Natural killer cell (primary cell): ENCODE results near the gene DUSP12. TPM values are rescaled to one million over a fixed set of nuclear protein-coding genes. Genes with fewer than 3 reads are reported as not detected.

Source experiments
- ATAC-seq, 3 donors: fragments of 150-1000 bp in 2 of 3; fragments of 200-7000 bp in 1 of 3; cut with Tn5 transposase; 1 replicate in 1 of 3; 2 replicates in 2 of 3; pipeline ENCODE4 v1.10.0; 2021; ENCODE audit warnings: mild to moderate bottlenecking in 2 of 3, moderate library complexity in 2 of 3
- DNase-seq, 2 donors: peaks; one replicate each; pipeline versions ENCODE4 v3.0.0 to v3.0.0-alpha.2; 2013 to 2021; ENCODE audit warnings: mixed read lengths in 1 of 2
- H3K27ac ChIP-seq: one replicate; pipeline ENCODE4 v1.5.1; 2013; ENCODE audit warnings: mild to moderate bottlenecking, low read length
- H3K27me3 ChIP-seq: one replicate; pipeline ENCODE4 v1.6.1; 2013; ENCODE audit warnings: low read length; ENCODE audit not compliant: control insufficient read depth, insufficient read depth
- H3K36me3 ChIP-seq: one replicate; pipeline ENCODE4 v1.6.1; 2013; ENCODE audit warnings: low read length; ENCODE audit not compliant: control insufficient read depth, insufficient read depth
- H3K4me1 ChIP-seq: one replicate; pipeline ENCODE4 v1.6.1; 2013; ENCODE audit warnings: low read length; ENCODE audit not compliant: control insufficient read depth, insufficient read depth
- H3K4me3 ChIP-seq: one replicate; pipeline ENCODE4 v1.5.1; 2013; ENCODE audit warnings: low read length
- H3K9me3 ChIP-seq: one replicate; pipeline ENCODE4 v1.6.1; 2013; ENCODE audit warnings: low read length; ENCODE audit not compliant: control insufficient read depth, insufficient read depth
- H3K27ac Mint-ChIP-seq, 2 donors: one replicate each; pipeline ENCODE4 v1.8.0; 2022; ENCODE audit warnings: mild to moderate bottlenecking in 2 of 2, mixed read lengths in 2 of 2, moderate library complexity in 1 of 2
- H3K27me3 Mint-ChIP-seq, 2 donors: one replicate each; pipeline ENCODE4 v1.8.0; 2022; ENCODE audit warnings: low read depth in 2 of 2, mixed read lengths in 2 of 2
- H3K36me3 Mint-ChIP-seq: one replicate; pipeline ENCODE4 v1.8.0; 2022; ENCODE audit warnings: mixed read lengths
- H3K4me1 Mint-ChIP-seq, 2 donors: one replicate each; pipeline ENCODE4 v1.8.0; 2022; ENCODE audit warnings: mixed read lengths in 2 of 2
- H3K4me3 Mint-ChIP-seq: one replicate; pipeline ENCODE4 v1.8.0; 2022; ENCODE audit warnings: mild to moderate bottlenecking, moderate library complexity, mixed read lengths
- H3K9me3 Mint-ChIP-seq, 2 donors: one replicate each; pipeline ENCODE4 v1.8.0; 2022; ENCODE audit warnings: mixed read lengths in 2 of 2
- CTCF ChIP-seq: fragments of 200-600 bp; IDR thresholded peaks from one replicate; pipeline ENCODE4 v1.8.0; 2022; ENCODE audit warnings: antibody characterized with exemption
- WGBS: methylation state at CpG from one replicate; pipeline ENCODE4 v1.1.7; 2013; ENCODE audit warnings: missing lambda C conversion rate; ENCODE audit not compliant: insufficient coverage; 5-methylcytosine and 5-hydroxymethylcytosine counted together
- intact Hi-C: fragments of 100-400 bp; cut with micrococcal nuclease; formaldehyde crosslinking; loops from one replicate; pipeline ENCODE4 v1.14.2; 2022
- total RNA-seq, 4 donors: library from RNA; stranded (reverse); fragments of 120-200 nt in 1 of 4; gene quantifications; one replicate each; pipeline versions ENCODE4 v1.2.3 to v1.2.4, GENCODE V29; 2013 to 2022

The DUSP12 gene
- total RNA-seq, 3 donors from 2014 or later (not counting 1 experiment from before 2014, with no cell fraction given) = 26.9 to 31.7 (median 28.5) TPM

- intact Hi-C loops = loop anchor here (10.0 kb wide), 1 partner anchor 604 kb away; no protein-coding TSS in a partner anchor
- Mint-ChIP-seq H3K4me1 (peaks cover 0 to 4% of the 10 kb centered on the region in 2 donors), H3K9me3 (no peaks in the 10 kb centered on the region), H3K36me3 (peaks cover 18% of the 10 kb centered on the region), H3K27me3 (no peaks in the 10 kb centered on the region), H3K27ac (no peak overlapping the region), H3K4me3 (no peak overlapping the region)
- DNase-seq (no peak), ATAC-seq (no peak)
- Histone ChIP-seq H3K27me3 (no peaks in the 10 kb centered on the region), H3K4me3 (no peak overlapping the region), H3K9me3 (no peaks in the 10 kb centered on the region), H3K4me1 (no peaks in the 10 kb centered on the region), H3K27ac (no peak overlapping the region), H3K36me3 (peaks cover 70% of the 10 kb centered on the region)
- TF ChIP-seq CTCF = no peak
- WGBS = 100% methylated on average over 2 of the region's 4 CpGs
Observed at GRCh38 chr1:161790587-161791317, 41.2 kb downstream of the DUSP12 start.

GRCh38 chr1:161791904-161792655 is 42.5 kb downstream of the DUSP12 start:
- no peaks in the 10 kb centered on the region for H3K4me1 ChIP-seq
- ATAC-seq (no peak), DNase-seq (no peak)
- 90% methylated on average over 5 of the region's 5 CpGs for WGBS
- no peaks in the 10 kb centered on the region for H3K27me3 ChIP-seq
- intact Hi-C loops = loop anchor here (1.0 to 10.0 kb wide), 2 partner anchors 245 to 603 kb away; no protein-coding TSS in a partner anchor
- H3K9me3 Mint-ChIP-seq = no peaks in the 10 kb centered on the region
- H3K27ac ChIP-seq = no peak overlapping the region
- peaks cover 72% of the 10 kb centered on the region for H3K36me3 ChIP-seq
- TF ChIP-seq CTCF = no peak
- peaks cover 12% of the 10 kb centered on the region for H3K36me3 Mint-ChIP-seq
- no peaks in the 10 kb centered on the region for H3K9me3 ChIP-seq
- H3K4me3 Mint-ChIP-seq = no peak overlapping the region
- no peak overlapping the region for H3K27ac Mint-ChIP-seq
- peaks cover 0 to 4% of the 10 kb centered on the region in 2 donors for H3K4me1 Mint-ChIP-seq
- no peak overlapping the region for H3K4me3 ChIP-seq
- no peaks in the 10 kb centered on the region for H3K27me3 Mint-ChIP-seq

- ATAC-seq (peak; percentile 46 to 57 (median 54)), DNase-seq (peak in 1 of 2 donors; percentile 67)
- no peaks in the 10 kb centered on the region for H3K4me1 ChIP-seq
- WGBS = 47% methylated on average over 3 of the region's 3 CpGs
- no peak overlapping the region for H3K4me3 ChIP-seq
- H3K9me3 ChIP-seq = no peaks in the 10 kb centered on the region
- Mint-ChIP-seq H3K4me3 (no peak overlapping the region), H3K27ac (no peak overlapping the region), H3K9me3 (no peaks in the 10 kb centered on the region), H3K36me3 (peaks cover 19% of the 10 kb centered on the region), H3K27me3 (no peaks in the 10 kb centered on the region), H3K4me1 (peaks cover 0 to 4% of the 10 kb centered on the region in 2 donors)
- H3K27ac ChIP-seq = no peak overlapping the region
- peak; percentile 53 for TF ChIP-seq CTCF
- intact Hi-C loops = loop anchor here (1.0 to 10.0 kb wide), 2 partner anchors 245 to 602 kb away; no protein-coding TSS in a partner anchor
- peaks cover 72% of the 10 kb centered on the region for H3K36me3 ChIP-seq
- H3K27me3 ChIP-seq = no peaks in the 10 kb centered on the region
Observed at GRCh38 chr1:161792740-161793139, 43.2 kb downstream of the DUSP12 start.
